IMR-90 (cell line): ENCODE data around the gene SLAMF7.

Source experiments
- BHLHE40 ChIP-seq: fragments of 150-350 bp; IDR thresholded peaks from 2 replicates; pipeline ENCODE4 v1.6.1; 2016; ENCODE audit warnings: mild to moderate bottlenecking, low read depth, low read length
- CEBPB ChIP-seq: IDR thresholded peaks from 2 replicates; pipeline ENCODE4 v1.6.1; 2012; ENCODE audit warnings: low read depth, low read length, improper control_type of control experiment
- CHD1 ChIP-seq: IDR thresholded peaks from 2 replicates; pipeline ENCODE4 v1.6.1; 2012; ENCODE audit warnings: low read depth, low read length, improper control_type of control experiment
- CTCF ChIP-seq: conservative IDR thresholded peaks from 2 replicates; pipeline ENCODE4 v1.5.1; 2012; ENCODE audit warnings: mild to moderate bottlenecking, low read depth, low read length, improper control_type of control experiment
- FOS ChIP-seq: fragments of 150-350 bp; IDR thresholded peaks from 2 replicates; pipeline ENCODE4 v1.6.1; 2016; ENCODE audit warnings: low read depth, low read length
- MAFK ChIP-seq: IDR thresholded peaks from 2 replicates; pipeline ENCODE4 v1.6.1; 2012; ENCODE audit warnings: low read depth, low read length, improper control_type of control experiment
- MAZ ChIP-seq: IDR thresholded peaks from 2 replicates; pipeline ENCODE4 v1.6.1; 2012; ENCODE audit warnings: low read depth, mild to moderate bottlenecking, low read length, improper control_type of control experiment, moderate library complexity, borderline replicate concordance
- POLR2A ChIP-seq: IDR thresholded peaks from 2 replicates; pipeline ENCODE4 v1.6.1; 2012; ENCODE audit warnings: mild to moderate bottlenecking, low read depth, low read length
- RAD21 ChIP-seq: IDR thresholded peaks from 2 replicates; pipeline ENCODE4 v1.6.1; 2012; ENCODE audit warnings: low read length, improper control_type of control experiment
- RFX5 ChIP-seq: IDR thresholded peaks from 2 replicates; pipeline ENCODE4 v1.8.0; 2012; ENCODE audit warnings: low read depth, mild to moderate bottlenecking, low read length, moderate library complexity
- SMC3 ChIP-seq: fragments of 150-350 bp; IDR thresholded peaks from 2 replicates; pipeline ENCODE4 v1.6.1; 2016; ENCODE audit warnings: low read depth, mild to moderate bottlenecking, antibody characterized with exemption, low read length, moderate library complexity

- TF ChIP-seq CTCF (no peak), POLR2A (no peak), SMC3 (no peak), MAZ (no peak), MAFK (no peak), RFX5 (no peak), FOS (no peak), RAD21 (no peak), CHD1 (no peak), CEBPB (no peak), BHLHE40 (no peak)
Observed at GRCh38 chr1:160761886-160762285, 22.8 kb downstream of the SLAMF7 start.
